ENCODE measurements around the gene TIMP1.

TIMP1 gene

GRCh38 chrX:47581731-47582647, at the start of gene TIMP1:
Gene TIMP1 (plus strand): TSS chrX:47582436. CDS start chrX:47583416, 980 bp downstream.
- DNase-seq (ENCODE audit: low read depth, low spot score) = peak; percentile 54

- no peak for DNase-seq (ENCODE audit: low read depth, low spot score)
Observed at GRCh38 chrX:47539860-47540259, 42.4 kb upstream of the TIMP1 start.

DNA sequence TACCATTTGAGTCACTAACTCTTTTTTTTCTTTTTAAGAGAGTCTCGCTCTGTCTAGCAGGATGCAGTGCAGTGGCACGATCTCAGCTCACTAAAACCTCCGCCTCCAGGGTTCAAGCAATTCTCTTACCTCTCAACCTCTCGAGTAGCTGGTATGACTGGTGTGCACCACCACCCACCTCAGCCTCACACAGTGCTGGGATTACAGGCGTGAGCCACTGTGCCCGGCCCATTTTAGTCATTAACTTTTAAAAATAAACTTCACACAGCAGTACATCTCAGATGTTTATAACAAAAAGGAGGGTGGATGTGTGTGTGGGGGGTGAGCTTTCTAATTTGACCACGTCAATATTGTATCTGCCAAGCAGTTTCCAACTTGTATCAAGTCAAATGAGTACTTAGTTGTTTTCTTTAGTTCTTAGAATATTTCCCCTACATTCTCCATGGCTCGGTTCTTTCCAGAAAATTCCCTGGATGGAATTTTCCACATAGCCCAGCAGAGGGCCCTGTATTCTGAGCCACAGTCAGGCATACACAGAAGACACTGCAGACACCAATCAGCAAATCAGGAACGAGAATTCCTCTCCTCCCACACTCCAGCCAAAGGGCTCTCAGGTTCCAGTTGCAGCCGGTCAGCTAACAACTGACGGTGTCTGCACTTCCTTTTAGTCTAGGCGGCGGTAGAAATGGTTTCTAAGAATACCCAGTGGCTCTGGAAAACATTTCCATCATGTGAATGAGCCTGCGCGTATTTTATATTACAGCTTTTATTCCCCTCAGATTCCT, 41.3 kb upstream of the TIMP1 start:
- DNase-seq (ENCODE audit: low read depth, low spot score) = peak; percentile 81

- no peak for DNase-seq (ENCODE audit: low read depth, low spot score)
Observed at GRCh38 chrX:47543496-47543895, 38.7 kb upstream of the TIMP1 start.

DNA sequence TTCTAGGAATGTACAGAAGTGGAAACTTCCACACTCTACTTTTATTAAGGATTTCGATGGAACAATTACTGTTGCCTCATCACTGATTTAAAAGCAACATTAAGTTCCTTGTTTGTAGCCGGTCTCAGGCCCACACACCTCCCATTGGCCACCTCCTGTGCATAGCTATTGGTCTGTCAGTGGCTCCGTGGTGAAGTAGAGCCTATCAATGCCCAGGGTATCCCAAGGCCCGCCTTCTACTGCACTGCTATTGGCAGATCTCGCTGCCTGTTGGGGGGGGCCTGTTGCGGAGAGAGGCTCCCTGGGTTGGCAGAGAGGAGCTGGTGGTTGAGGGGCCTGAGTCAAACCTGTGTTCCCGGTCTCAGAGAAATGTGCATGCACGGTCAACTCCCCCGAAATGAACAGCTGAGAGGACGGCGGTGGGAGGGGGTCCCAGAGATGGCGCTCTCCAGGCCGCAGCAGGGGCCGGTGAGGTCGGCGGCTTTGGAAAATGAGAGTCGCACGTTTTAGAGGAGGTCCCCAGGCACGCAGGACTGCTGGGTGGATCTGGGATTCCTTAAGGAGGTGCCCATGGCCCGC, 26.1 kb upstream of the TIMP1 start:
- peak; percentile 77 for DNase-seq (ENCODE audit: low read depth, low spot score)

DNA sequence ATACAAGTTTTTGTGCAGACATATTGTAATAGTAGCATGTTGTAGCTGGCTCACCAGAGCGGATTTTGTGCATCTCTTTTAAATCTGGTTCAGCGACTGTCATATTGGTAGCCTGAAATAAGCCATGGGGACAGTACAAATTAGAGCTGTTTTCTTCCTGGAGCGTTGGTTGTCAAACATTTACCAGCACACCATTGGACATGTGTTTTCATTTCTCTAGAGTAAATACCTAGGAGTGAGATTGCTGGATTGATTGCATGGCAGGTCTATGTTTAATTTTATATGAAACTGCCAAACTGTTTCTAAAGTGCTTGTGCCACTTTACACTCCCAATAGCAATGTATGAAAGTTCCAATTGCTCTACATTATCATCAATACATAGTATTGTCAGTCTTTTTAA, 23.8 kb upstream of the TIMP1 start:
- DNase-seq (ENCODE audit: low read depth, low spot score) = no peak

DNA sequence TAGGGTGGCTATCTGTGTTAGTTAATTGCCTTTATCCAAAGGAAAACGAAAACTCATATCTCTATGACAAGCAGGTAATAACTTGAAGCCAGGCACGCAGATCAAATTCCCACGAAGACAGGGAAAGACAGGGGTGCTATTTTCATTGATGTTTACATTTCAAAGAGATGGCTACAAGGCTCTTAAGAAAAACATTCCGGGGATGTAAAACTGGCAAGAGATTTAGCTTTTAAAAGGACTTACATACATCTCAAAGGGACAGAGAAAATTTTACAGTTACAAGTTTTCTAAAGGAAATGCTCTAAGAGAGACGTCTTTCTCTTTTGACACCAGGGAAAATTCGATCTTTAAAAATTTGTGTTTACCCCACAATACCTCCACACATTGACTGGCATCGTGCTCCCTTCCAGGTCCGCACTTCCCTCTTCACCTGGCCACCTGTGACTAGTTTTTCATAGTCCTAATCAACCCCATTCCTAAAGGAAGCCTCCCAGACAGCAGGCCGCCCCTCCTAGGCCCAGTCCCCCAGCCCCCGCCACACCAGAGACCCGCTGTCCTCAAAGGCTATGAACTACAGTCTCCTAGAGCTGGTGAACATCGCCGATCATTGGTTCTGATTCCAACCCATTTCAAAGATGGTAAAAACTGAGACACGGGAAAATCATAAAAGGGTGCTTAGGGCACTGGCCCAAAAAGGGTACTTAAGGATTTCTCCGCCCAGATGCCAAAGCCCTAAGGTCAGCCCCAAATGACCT, 21.9 kb upstream of the TIMP1 start:
- no peak for DNase-seq (ENCODE audit: low read depth, low spot score)

DNA sequence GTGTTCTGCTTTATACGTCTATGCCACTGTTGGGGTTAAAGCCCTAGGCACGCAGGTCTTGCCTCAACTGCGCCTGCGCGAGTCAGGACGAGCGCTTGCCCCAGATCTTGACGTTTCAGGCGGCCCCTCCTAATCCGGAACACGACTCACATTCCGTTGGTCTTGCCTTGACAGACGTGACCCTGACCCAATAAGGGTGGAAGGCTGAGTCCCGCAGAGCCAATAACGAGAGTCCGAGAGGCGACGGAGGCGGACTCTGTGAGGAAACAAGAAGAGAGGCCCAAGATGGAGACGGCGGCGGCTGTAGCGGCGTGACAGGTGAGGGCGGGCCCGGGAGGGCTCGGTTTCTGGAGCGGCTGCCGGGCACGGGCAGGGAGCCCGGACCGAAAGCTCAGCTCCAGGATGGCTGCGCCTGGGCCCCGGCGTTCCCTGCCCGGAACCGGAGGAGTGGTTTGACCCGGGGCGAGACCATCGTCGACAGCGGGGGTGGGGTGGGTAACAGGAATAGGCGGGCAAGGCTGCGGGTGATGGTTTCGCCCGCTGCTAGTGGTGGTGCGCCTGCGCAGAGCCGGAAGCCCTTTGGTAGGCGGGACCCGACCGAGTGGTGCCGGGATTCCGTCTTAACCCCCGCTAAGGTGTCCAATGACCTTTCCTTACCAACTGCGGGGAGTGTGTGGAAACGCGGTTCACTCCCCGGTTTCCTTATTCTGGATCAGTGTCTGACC, 21.1 kb upstream of the TIMP1 start, which contains the start of gene ARAF:
ARAF (plus strand) TSS at position 272 of the 725 bp plus-strand sequence. CDS start 1,763 bp downstream, outside the sequence.
- peak; percentile 91 for DNase-seq (ENCODE audit: low read depth, low spot score)

GRCh38 chrX:47561659-47562151, 20.5 kb upstream of the TIMP1 start:
- no peak for DNase-seq (ENCODE audit: low read depth, low spot score)

GRCh38 chrX:47562615-47563243, 19.5 kb upstream of the TIMP1 start:
- no peak for DNase-seq (ENCODE audit: low read depth, low spot score)

GRCh38 chrX:47563801-47564315, 18.4 kb upstream of the TIMP1 start:
- DNase-seq (ENCODE audit: low read depth, low spot score) = no peak

DNA sequence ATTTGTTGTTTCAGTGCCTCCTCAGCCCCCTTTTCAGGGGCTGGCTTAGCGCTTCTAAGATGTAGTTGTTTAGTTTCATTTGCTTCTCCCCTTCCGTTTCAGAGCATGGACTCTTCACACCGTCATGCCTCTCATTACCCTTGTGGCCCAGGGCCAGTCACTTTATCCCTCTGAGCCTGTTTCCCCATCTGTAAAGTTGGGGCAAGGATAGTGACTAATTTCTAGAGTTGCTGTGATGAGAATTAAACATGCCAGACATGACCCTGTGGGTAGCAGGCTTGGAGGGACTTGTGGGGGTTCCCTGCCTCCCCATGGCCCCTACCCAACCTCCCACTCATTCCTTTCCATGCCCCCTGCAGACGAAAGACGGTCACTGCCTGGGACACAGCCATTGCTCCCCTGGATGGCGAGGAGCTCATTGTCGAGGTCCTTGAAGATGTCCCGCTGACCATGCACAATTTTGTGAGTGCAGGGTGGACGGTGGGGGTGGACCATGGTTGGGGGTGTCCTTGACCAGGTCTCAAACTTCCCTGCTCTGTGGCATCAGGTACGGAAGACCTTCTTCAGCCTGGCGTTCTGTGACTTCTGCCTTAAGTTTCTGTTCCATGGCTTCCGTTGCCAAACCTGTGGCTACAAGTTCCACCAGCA, 17.7 kb upstream of the TIMP1 start:
- no peak for DNase-seq (ENCODE audit: low read depth, low spot score)

DNA sequence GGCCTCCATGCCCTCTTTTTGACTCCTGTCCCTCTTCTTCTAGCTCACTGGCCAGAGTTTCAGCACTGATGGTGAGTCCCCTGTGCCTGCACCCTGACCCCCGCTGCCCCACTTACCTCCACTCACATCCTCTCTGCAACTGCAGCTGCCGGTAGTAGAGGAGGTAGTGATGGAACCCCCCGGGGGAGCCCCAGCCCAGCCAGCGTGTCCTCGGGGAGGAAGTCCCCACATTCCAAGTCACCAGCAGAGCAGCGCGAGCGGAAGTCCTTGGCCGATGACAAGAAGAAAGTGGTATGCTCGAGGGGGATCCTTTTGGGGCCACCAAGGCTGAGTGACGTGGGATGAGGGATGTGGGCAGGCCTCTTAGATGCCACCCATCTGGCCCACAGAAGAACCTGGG, 15.4 kb upstream of the TIMP1 start:
- DNase-seq (ENCODE audit: low read depth, low spot score) = no peak

DNA sequence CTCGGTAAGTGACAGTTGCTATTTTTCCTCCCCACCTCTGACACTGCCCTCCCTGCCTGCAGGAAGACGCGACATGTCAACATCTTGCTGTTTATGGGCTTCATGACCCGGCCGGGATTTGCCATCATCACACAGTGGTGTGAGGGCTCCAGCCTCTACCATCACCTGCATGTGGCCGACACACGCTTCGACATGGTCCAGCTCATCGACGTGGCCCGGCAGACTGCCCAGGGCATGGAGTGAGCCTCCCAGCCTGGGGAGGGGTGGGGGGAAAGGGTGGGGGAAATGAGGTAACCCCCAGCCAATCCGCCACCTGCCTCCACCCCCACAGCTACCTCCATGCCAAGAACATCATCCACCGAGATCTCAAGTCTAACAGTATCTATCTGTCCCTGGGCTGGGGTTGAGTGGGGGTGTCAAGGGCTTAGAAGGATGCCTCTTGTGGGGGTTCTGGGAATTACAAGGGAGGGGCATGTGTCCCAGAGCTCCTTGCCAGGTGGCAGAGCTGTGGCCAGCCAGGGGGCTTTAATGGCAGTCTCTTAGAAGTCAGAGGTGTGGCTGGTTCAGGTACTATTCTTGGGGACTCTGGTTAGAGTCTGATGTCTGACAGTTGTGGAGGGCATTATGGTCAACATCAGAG, 13.5 kb upstream of the TIMP1 start:
- DNase-seq (ENCODE audit: low read depth, low spot score) = no peak

GRCh38 chrX:47570794-47571193, 11.4 kb upstream of the TIMP1 start:
- DNase-seq (ENCODE audit: low read depth, low spot score) = no peak

GRCh38 chrX:47571215-47571614, 11.0 kb upstream of the TIMP1 start:
- no peak for DNase-seq (ENCODE audit: low read depth, low spot score)

- no peak for DNase-seq (ENCODE audit: low read depth, low spot score)
Observed at GRCh38 chrX:47571896-47572295, 10.3 kb upstream of the TIMP1 start.

DNA sequence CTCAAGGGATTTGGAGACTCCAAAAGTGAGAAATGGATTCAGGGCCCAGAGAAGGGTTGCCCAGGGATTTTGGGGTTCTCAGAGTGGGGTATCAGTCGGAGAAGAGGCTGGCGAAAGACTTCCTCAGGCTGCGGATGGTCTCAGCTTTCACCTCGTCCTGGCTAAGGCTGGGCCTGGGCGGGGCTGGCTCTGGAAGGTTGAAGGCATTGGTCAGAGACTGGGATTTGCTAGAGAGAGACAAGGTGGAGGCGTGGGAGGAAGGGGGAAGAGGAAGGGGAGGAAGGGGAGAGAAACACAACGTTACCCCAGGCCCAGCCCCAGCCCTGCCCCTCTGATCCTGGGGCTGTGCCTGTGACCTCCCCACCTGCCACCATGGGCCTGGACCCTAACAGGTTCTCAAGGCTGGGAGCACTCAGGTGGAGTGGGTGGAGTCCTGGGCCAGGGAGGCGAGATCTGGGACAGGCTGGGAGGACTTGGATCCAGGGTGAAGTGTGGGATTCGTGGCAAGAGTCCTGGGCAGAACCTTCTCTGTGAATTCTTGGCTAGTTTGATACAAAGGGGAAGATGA, 9.4 kb upstream of the TIMP1 start:
- no peak for DNase-seq (ENCODE audit: low read depth, low spot score)
